Natural killer cell (primary cell): ENCODE results near the gene IL1R1. TPM values are rescaled to one million over a fixed set of nuclear protein-coding genes. Genes with fewer than 3 reads are reported as not detected.

ENCODE experiments used
- ATAC-seq, 3 donors: fragments of 150-1000 bp in 2 of 3; fragments of 200-7000 bp in 1 of 3; cut with Tn5 transposase; 1 replicate in 1 of 3; 2 replicates in 2 of 3; pipeline ENCODE4 v1.10.0; 2021; ENCODE audit warnings: mild to moderate bottlenecking in 2 of 3, moderate library complexity in 2 of 3
- DNase-seq, 2 donors: peaks; one replicate each; pipeline versions ENCODE4 v3.0.0 to v3.0.0-alpha.2; 2013 to 2021; ENCODE audit warnings: mixed read lengths in 1 of 2
- H3K27ac ChIP-seq: one replicate; pipeline ENCODE4 v1.5.1; 2013; ENCODE audit warnings: mild to moderate bottlenecking, low read length
- H3K27me3 ChIP-seq: one replicate; pipeline ENCODE4 v1.6.1; 2013; ENCODE audit warnings: low read length; ENCODE audit not compliant: control insufficient read depth, insufficient read depth
- H3K36me3 ChIP-seq: one replicate; pipeline ENCODE4 v1.6.1; 2013; ENCODE audit warnings: low read length; ENCODE audit not compliant: control insufficient read depth, insufficient read depth
- H3K4me1 ChIP-seq: one replicate; pipeline ENCODE4 v1.6.1; 2013; ENCODE audit warnings: low read length; ENCODE audit not compliant: control insufficient read depth, insufficient read depth
- H3K4me3 ChIP-seq: one replicate; pipeline ENCODE4 v1.5.1; 2013; ENCODE audit warnings: low read length
- H3K9me3 ChIP-seq: one replicate; pipeline ENCODE4 v1.6.1; 2013; ENCODE audit warnings: low read length; ENCODE audit not compliant: control insufficient read depth, insufficient read depth
- H3K27ac Mint-ChIP-seq, 2 donors: one replicate each; pipeline ENCODE4 v1.8.0; 2022; ENCODE audit warnings: mild to moderate bottlenecking in 2 of 2, mixed read lengths in 2 of 2, moderate library complexity in 1 of 2
- H3K27me3 Mint-ChIP-seq, 2 donors: one replicate each; pipeline ENCODE4 v1.8.0; 2022; ENCODE audit warnings: low read depth in 2 of 2, mixed read lengths in 2 of 2
- H3K36me3 Mint-ChIP-seq: one replicate; pipeline ENCODE4 v1.8.0; 2022; ENCODE audit warnings: mixed read lengths
- H3K4me1 Mint-ChIP-seq, 2 donors: one replicate each; pipeline ENCODE4 v1.8.0; 2022; ENCODE audit warnings: mixed read lengths in 2 of 2
- H3K4me3 Mint-ChIP-seq: one replicate; pipeline ENCODE4 v1.8.0; 2022; ENCODE audit warnings: mild to moderate bottlenecking, moderate library complexity, mixed read lengths
- H3K9me3 Mint-ChIP-seq, 2 donors: one replicate each; pipeline ENCODE4 v1.8.0; 2022; ENCODE audit warnings: mixed read lengths in 2 of 2
- WGBS: methylation state at CpG from one replicate; pipeline ENCODE4 v1.1.7; 2013; ENCODE audit warnings: missing lambda C conversion rate; ENCODE audit not compliant: insufficient coverage; 5-methylcytosine and 5-hydroxymethylcytosine counted together
- intact Hi-C: fragments of 100-400 bp; cut with micrococcal nuclease; formaldehyde crosslinking; loops from one replicate; pipeline ENCODE4 v1.14.2; 2022
- total RNA-seq, 4 donors: library from RNA; stranded (reverse); fragments of 120-200 nt in 1 of 4; gene quantifications; one replicate each; pipeline versions ENCODE4 v1.2.3 to v1.2.4, GENCODE V29; 2013 to 2022
- TF ChIP-seq, protein P1 (sequence below): fragments of 200-600 bp; IDR thresholded peaks from one replicate; pipeline ENCODE4 v1.8.0; 2022; ENCODE audit warnings: antibody characterized with exemption

The IL1R1 gene
- total RNA-seq, 3 donors from 2014 or later (not counting 1 experiment from before 2014, with no cell fraction given), result 0.45 to 3.1 (median 0.68) TPM

DNA sequence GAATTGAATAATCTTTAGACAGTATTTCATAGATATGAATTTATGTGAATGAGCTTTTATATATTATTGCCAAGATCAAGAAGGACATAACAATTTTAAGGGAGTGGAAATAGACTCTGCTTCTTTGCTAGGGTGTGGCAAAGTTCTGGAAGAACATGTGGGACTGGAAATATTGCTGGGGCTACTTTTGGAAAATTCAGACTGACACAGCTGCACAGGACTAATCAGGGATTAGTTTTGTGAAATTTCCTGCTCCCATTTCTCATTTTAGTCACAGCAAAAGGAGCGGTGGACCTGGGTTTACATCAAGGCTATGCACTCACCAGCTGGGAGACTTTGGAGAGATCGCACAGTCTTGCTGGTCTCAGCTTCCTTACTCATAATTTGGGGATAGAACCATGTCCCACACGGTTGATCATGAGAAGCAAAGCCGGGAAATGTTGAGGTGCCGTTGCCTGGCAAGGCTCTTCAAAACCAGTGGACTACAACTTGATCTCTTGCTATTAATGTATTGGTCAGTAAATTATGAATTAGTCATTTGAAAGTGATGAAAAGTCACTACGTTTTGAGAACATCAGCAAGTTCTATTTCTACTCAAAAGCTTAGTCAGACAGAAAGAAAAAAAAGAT, 86.7 kb downstream of the IL1R1 start:
- 91% methylated on average over 6 of the region's 6 CpGs for WGBS
- H3K36me3 Mint-ChIP-seq, result no peaks in the 10 kb centered on the region
- no peak for ATAC-seq
- Histone ChIP-seq H3K4me1 (peaks cover 10% of the 10 kb centered on the region), H3K36me3 (no peaks in the 10 kb centered on the region), H3K27ac (no peak overlapping the region), H3K27me3 (peaks cover 11% of the 10 kb centered on the region), H3K4me3 (no peak overlapping the region), H3K9me3 (no peaks in the 10 kb centered on the region)
- H3K9me3 Mint-ChIP-seq, result no peaks in the 10 kb centered on the region
- no peak for DNase-seq
- intact Hi-C loops, result no loop called here
- H3K27me3 Mint-ChIP-seq, result peaks cover 40 to 47% of the 10 kb centered on the region in 2 donors
- TF ChIP-seq, protein P1, sequence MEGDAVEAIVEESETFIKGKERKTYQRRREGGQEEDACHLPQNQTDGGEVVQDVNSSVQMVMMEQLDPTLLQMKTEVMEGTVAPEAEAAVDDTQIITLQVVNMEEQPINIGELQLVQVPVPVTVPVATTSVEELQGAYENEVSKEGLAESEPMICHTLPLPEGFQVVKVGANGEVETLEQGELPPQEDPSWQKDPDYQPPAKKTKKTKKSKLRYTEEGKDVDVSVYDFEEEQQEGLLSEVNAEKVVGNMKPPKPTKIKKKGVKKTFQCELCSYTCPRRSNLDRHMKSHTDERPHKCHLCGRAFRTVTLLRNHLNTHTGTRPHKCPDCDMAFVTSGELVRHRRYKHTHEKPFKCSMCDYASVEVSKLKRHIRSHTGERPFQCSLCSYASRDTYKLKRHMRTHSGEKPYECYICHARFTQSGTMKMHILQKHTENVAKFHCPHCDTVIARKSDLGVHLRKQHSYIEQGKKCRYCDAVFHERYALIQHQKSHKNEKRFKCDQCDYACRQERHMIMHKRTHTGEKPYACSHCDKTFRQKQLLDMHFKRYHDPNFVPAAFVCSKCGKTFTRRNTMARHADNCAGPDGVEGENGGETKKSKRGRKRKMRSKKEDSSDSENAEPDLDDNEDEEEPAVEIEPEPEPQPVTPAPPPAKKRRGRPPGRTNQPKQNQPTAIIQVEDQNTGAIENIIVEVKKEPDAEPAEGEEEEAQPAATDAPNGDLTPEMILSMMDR, result no peak
- H3K27ac Mint-ChIP-seq, result no peak overlapping the region
- peaks cover 14 to 24% of the 10 kb centered on the region in 2 donors for H3K4me1 Mint-ChIP-seq
- no peak overlapping the region for H3K4me3 Mint-ChIP-seq

Other genes with a start within 250 kb of the IL1R1 start
- 1 to 10 TPM in 1 of 3 donors, under 1 TPM in 1, not detected in 1; 0.66 to 5.7 TPM for gene IL1R2, start 150.8 kb upstream of the IL1R1 start, total RNA-seq
- gene IL1RL2, start 44.3 kb downstream of the IL1R1 start, total RNA-seq, result not detected
- gene IL1RL1, start 168.8 kb downstream of the IL1R1 start, total RNA-seq, result 10 to 100 TPM in 1 of 3 donors, 1 to 10 TPM in 1, under 1 TPM in 1; 0.49 to 68.1 (median 2.2) TPM
- 10 to 100 TPM; 42.9 to 58.8 (median 46.7) TPM for gene IL18R1, start 213.1 kb downstream of the IL1R1 start, total RNA-seq